SK-N-MC (cell line): ENCODE results near the gene IQCE.

Experiments used
- DNase-seq: peaks from one replicate; pipeline ENCODE4 v3.0.0-alpha.2; 2011; ENCODE audit warnings: low read depth, low spot score
- H3K27ac ChIP-seq: fragments of 200-600 bp; sonication (generic); 2 replicates; pipeline ENCODE4 v1.5.1; 2016; ENCODE audit warnings: mixed run types
- H3K36me3 ChIP-seq: fragments of 200-600 bp; sonication (generic); 2 replicates; pipeline ENCODE4 v1.6.1; 2017; ENCODE audit warnings: antibody characterized with exemption, low read length, mixed read lengths; ENCODE audit not compliant: insufficient read depth
- H3K4me3 ChIP-seq: fragments of 200-600 bp; sonication (generic); 2 replicates; pipeline ENCODE4 v1.5.1; 2016
- H3K9ac ChIP-seq: fragments of 200-600 bp; sonication (generic); 2 replicates; pipeline ENCODE4 v1.8.0; 2017; ENCODE audit warnings: mixed run types, mixed read lengths; ENCODE audit not compliant: insufficient read length
- H3K9me3 ChIP-seq: fragments of 200-600 bp; sonication (generic); 2 replicates; pipeline ENCODE4 v1.6.1; 2017; ENCODE audit warnings: low read depth, mild to moderate bottlenecking, antibody characterized with exemption, low read length, moderate library complexity, mixed read lengths
- EZH2 ChIP-seq: fragments of 200-600 bp; sonication (generic); IDR thresholded peaks from one replicate; pipeline ENCODE4 v1.6.1; 2017; ENCODE audit warnings: antibody characterized with exemption
- FOXP2 ChIP-seq: optimal IDR thresholded peaks from 2 replicates; pipeline ENCODE3; 2011; ENCODE audit warnings: mild to moderate bottlenecking, moderate library complexity; ENCODE audit not compliant: insufficient read depth; ENCODE audit errors: extremely low read length, control extremely low read depth
- POLR2AphosphoS5 ChIP-seq: IDR thresholded peaks from 2 replicates; pipeline ENCODE4 v1.6.1; 2012; ENCODE audit warnings: mild to moderate bottlenecking, low read depth, low read length, borderline replicate concordance

Gene IQCE

GRCh38 chr7:2649991-2650390 lies 91.2 kb downstream of the IQCE start:
- no peak for DNase-seq
- H3K27ac ChIP-seq = no peak overlapping the region
- H3K4me3 ChIP-seq = no peak overlapping the region
- no peak for TF ChIP-seq EZH2
- TF ChIP-seq POLR2AphosphoS5 = no peak
- H3K9me3 ChIP-seq = no peaks in the 10 kb centered on the region
- peaks cover 11% of the 10 kb centered on the region; the same call in 1 of the 2 replicates for H3K36me3 ChIP-seq
- H3K9ac ChIP-seq = no peak overlapping the region

DNA sequence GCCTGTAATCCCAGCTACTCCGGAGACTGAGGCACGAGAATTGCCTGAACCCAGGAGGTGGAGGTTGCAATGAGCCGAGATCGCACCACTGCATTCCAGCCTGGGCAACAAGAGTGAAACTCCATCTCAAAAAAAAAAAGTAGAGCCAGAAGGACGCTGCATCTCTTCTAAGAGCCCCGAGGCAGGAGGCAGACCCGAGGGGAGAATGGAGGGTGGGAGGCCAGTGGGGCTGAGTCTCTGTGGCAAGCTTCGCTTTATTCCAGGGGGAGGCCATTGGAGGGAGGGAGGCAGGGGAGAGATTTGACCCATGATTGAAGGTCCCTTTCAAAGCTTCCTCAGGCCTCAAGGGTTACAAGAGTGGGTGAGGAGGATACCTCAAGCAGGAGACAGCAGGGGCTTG lies 91.7 kb downstream of the IQCE start:
- no peak overlapping the region for H3K27ac ChIP-seq

DNA sequence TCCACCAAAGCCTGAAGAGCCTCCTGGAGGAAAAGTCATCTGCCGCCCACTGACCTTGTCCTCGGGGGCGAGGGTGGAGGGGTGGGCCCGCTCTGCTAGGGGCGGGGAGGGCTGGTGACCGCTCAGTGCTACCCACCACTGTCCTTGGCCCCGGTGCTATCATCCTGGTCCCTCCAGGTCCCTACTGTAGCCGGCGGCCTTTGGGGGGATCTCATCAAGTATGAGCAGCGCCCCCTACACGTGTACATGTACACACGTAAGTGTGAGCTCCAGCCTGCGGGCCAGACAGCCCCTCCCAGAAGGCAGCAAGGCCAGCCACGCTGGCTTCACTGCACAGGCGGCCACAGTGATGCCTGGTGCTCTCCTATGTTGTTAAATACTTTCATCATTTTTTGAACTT lies 92.6 kb downstream of the IQCE start:
- no peak for DNase-seq
- Histone ChIP-seq H3K4me3 (no peak overlapping the region), H3K9me3 (no peaks in the 10 kb centered on the region), H3K9ac (no peak overlapping the region), H3K27ac (no peak overlapping the region), H3K36me3 (peaks cover 11% of the 10 kb centered on the region; the same call in 1 of the 2 replicates)
- TF ChIP-seq FOXP2 = no peak
- TF ChIP-seq POLR2AphosphoS5 = no peak
- TF ChIP-seq EZH2 = no peak

More for the DNA sequence above, 91.7 kb downstream of the IQCE start:
- Histone ChIP-seq H3K36me3 (peaks cover 11% of the 10 kb centered on the region; the same call in 1 of the 2 replicates), H3K9me3 (no peaks in the 10 kb centered on the region), H3K9ac (no peak overlapping the region), H3K4me3 (no peak overlapping the region)
- TF ChIP-seq EZH2 = no peak
- TF ChIP-seq FOXP2 = no peak
- no peak for TF ChIP-seq POLR2AphosphoS5
- DNase-seq = no peak

DNA sequence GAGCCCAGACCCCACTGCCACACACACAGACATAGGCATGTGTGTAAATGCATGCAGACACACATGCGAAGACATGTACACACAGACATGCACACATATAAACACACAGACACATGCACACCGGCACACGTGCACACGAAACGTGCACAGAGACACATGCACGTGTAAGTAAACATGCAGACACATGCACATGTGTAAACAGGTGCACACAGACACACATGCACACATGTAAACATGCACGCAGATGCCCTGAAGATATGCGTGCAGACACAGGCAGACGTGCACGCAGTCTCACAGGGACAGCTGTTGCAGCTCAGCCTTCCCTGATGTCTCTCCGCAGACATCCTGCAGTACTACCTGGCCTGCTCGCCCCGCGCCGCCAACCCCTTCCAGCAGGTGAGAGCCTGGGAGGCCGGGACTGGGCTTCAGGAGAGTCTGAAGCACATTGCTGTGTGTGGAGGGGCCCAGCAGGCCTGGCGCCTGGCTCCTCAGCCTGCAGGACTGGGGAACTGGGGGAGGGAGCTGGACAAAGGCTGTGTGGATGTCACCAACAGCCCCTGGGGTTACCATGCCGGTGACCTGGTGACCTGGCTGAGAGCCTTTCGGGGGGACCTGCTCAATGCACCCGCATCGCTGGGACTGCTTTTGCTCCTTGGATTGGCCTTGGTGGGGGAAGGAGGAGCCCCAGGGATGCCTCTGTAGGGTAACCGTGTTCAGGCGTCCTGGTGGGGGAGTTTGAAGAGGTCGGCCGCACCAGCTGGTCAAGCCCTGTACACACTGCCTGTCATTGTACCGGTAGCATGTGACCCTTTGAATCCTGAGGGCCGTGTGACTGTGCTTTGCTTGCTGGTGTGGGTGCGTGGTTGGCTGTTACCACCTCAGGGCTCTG lies 93.3 kb downstream of the IQCE start:
- DNase-seq = no peak
- TF ChIP-seq POLR2AphosphoS5 (no peak; the same call in 1 of the 2 replicates), FOXP2 (no peak), EZH2 (no peak)
- Histone ChIP-seq H3K27ac (peak overlapping the region; percentile 62; the same call in 1 of the 2 replicates), H3K9me3 (no peaks in the 10 kb centered on the region), H3K4me3 (no peak overlapping the region), H3K36me3 (peaks cover 11% of the 10 kb centered on the region; the same call in 1 of the 2 replicates), H3K9ac (no peak overlapping the region)

DNA sequence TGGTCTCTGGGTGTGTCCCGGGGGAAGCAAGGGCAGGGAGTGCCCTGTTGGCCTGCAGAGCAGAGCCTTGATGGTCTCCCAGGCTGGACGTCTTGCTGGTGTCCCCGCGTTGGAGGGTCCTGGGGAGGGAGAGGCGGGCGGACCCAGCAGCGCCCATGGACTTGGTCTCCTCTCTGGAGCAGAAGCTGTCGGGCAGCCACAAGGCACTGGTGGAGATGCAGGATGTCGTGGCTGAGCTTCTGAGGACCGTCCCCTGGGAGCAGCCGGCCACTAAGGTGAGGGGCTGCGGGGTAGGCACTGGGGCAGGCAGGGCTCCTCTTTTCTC lies 93.9 kb downstream of the IQCE start:
- TF ChIP-seq FOXP2 (no peak), POLR2AphosphoS5 (no peak), EZH2 (no peak)
- DNase-seq = no peak
- H3K9me3 ChIP-seq = no peaks in the 10 kb centered on the region
- H3K27ac ChIP-seq = peak overlapping the region; percentile 62; the same call in 1 of the 2 replicates
- H3K36me3 ChIP-seq = peaks cover 8% of the 10 kb centered on the region; the same call in 1 of the 2 replicates
- H3K4me3 ChIP-seq = no peak overlapping the region
- no peak overlapping the region for H3K9ac ChIP-seq

DNA sequence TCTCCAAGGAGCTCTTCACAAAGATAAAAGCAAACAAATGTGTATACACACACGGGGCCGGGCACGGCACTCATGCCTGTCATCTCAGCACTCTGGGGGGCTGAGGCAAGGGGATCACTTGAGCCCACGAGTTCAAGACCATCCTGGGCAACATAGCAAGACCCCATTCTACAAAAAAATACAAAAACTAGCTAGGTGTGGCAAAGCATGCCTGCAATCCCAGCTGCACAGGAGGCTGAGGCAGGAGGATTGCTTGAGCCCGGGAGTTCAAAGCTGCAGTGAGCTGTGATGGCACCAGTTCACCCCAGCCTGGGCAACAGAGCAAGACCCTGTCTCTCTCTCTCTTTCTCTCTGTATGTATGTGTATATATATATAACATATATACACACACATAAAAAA lies 95.3 kb downstream of the IQCE start:
- Histone ChIP-seq H3K36me3 (peaks cover 4% of the 10 kb centered on the region; the same call in 1 of the 2 replicates), H3K9me3 (no peaks in the 10 kb centered on the region), H3K4me3 (no peak overlapping the region), H3K9ac (no peak overlapping the region), H3K27ac (no peak overlapping the region)
- no peak for DNase-seq
- no peak for TF ChIP-seq EZH2
- TF ChIP-seq POLR2AphosphoS5 = no peak
- no peak for TF ChIP-seq FOXP2

DNA sequence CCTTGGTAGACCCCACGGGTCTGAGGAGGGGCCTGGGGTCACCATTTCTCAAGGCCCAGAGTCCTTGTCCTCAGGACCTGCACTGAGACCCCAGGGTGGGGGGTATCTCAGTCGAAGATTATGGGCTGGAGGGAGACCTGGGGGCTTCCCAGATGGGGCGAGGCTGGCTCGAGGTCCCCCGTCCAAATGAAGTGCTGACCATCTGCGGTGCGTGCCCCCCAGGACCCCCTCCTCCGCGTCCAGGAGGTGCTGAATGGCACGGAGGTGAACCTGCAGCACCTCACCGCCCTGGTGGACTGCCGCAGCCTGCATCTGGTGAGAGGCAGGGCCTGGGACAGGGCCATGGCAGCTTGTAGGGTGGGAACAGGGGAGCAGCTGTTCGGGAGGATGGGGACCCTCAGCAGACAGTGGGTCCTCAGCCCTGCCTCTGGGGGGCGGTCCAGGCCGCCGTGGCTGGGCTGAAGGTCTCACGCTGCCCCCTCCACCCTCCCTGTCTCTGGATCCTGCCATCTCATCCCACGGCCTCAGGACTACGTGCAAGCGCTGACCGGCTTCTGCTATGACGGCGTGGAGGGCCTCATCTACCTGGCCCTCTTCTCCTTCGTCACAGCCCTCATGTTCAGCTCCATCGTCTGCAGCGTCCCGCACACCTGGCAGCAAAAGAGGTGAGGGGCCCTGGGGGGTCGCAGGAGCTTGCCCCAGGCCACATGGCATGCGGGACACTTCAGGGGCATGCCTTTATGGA lies 97.3 kb downstream of the IQCE start:
- peak; percentile 26; the same call in 1 of the 2 replicates for TF ChIP-seq POLR2AphosphoS5
- no peak for TF ChIP-seq EZH2
- Histone ChIP-seq H3K36me3 (peaks cover 4% of the 10 kb centered on the region; the same call in 1 of the 2 replicates), H3K4me3 (no peak overlapping the region), H3K27ac (no peak overlapping the region), H3K9ac (no peak overlapping the region), H3K9me3 (no peaks in the 10 kb centered on the region)
- DNase-seq = no peak

GRCh38 chr7:2657208-2657607 lies 98.4 kb downstream of the IQCE start:
- Histone ChIP-seq H3K4me3 (no peak overlapping the region), H3K36me3 (no peaks in the 10 kb centered on the region; the same call in 1 of the 2 replicates), H3K9ac (no peak overlapping the region), H3K9me3 (no peaks in the 10 kb centered on the region), H3K27ac (no peak overlapping the region)
- DNase-seq = no peak
- TF ChIP-seq POLR2AphosphoS5 = no peak
- TF ChIP-seq FOXP2 = no peak
